HepG2 (cell line): ENCODE results near the gene DTNB. TPM values are rescaled to one million over a fixed set of nuclear protein-coding genes. Genes with fewer than 3 reads are reported as not detected.

Experiments
- AKAP8 ChIP-seq: sonication (generic); formaldehyde crosslinking; IDR thresholded peaks from 2 replicates; pipeline ENCODE4 v1.5.1; 2020; ENCODE audit warnings: mild to moderate bottlenecking, missing genetic modification reagents
- ARNTL ChIP-seq: sonication (generic); formaldehyde crosslinking; IDR thresholded peaks from 2 replicates; pipeline ENCODE4 v1.4.0; 2020; ENCODE audit warnings: mild to moderate bottlenecking, missing genetic modification reagents
- GABPB1 ChIP-seq: IDR thresholded peaks from 2 replicates; pipeline ENCODE4 v1.6.1; 2016; ENCODE audit warnings: mild to moderate bottlenecking, missing genetic modification reagents, moderate library complexity, missing compliant biosample characterization
- HIVEP1 ChIP-seq: sonication (generic); formaldehyde crosslinking; IDR thresholded peaks from 2 replicates; pipeline ENCODE4 v1.4.0; 2020; ENCODE audit warnings: mild to moderate bottlenecking, missing genetic modification reagents
- IKZF4 ChIP-seq: sonication (generic); formaldehyde crosslinking; IDR thresholded peaks from 2 replicates; pipeline ENCODE4 v1.5.1; 2020; ENCODE audit warnings: borderline replicate concordance, mild to moderate bottlenecking, low read depth, missing genetic modification reagents; ENCODE audit errors: not compliant biosample characterization
- JUNB ChIP-seq: sonication (generic); formaldehyde crosslinking; IDR thresholded peaks from 2 replicates; pipeline ENCODE4 v1.8.0; 2022; ENCODE audit warnings: missing genetic modification reagents, mild to moderate bottlenecking, borderline replicate concordance
- MXI1 ChIP-seq: IDR thresholded peaks from 3 replicates; pipeline ENCODE4 v1.6.1; 2012; ENCODE audit warnings: low read depth, low read length, inconsistent platforms, borderline replicate concordance
- SALL2 ChIP-seq: sonication (generic); formaldehyde crosslinking; IDR thresholded peaks from 2 replicates; pipeline ENCODE4 v1.8.1; 2023; ENCODE audit warnings: mild to moderate bottlenecking, missing genetic modification reagents, inconsistent platforms
- SAP130 ChIP-seq: IDR thresholded peaks from 2 replicates; pipeline ENCODE4 v1.6.1; 2016; ENCODE audit warnings: low read depth
- SIN3A ChIP-seq: IDR thresholded peaks from 2 replicates; pipeline ENCODE4 v1.6.1; 2011; ENCODE audit warnings: low read depth, mild to moderate bottlenecking, control low read depth, low read length, borderline replicate concordance
- ZFP41 ChIP-seq: sonication (generic); formaldehyde crosslinking; IDR thresholded peaks from 2 replicates; pipeline ENCODE4 v1.4.0; 2020; ENCODE audit warnings: mild to moderate bottlenecking, missing genetic modification reagents, borderline replicate concordance
- ZNF12 ChIP-seq: sonication (generic); formaldehyde crosslinking; IDR thresholded peaks from 2 replicates; pipeline ENCODE4 v1.5.0; 2020; ENCODE audit warnings: missing genetic modification reagents
- ZNF431 ChIP-seq: sonication (generic); formaldehyde crosslinking; IDR thresholded peaks from 2 replicates; pipeline ENCODE4 v1.9.0; 2022; ENCODE audit warnings: missing genetic modification reagents, low read depth, mild to moderate bottlenecking, borderline replicate concordance
- ZNF549 ChIP-seq: sonication (generic); formaldehyde crosslinking; IDR thresholded peaks from 2 replicates; pipeline ENCODE4 v1.5.0; 2020; ENCODE audit warnings: missing genetic modification reagents
- ZSCAN12 ChIP-seq: sonication (generic); formaldehyde crosslinking; IDR thresholded peaks from 2 replicates; pipeline ENCODE4 v1.9.0; 2021; ENCODE audit warnings: mild to moderate bottlenecking, missing genetic modification reagents
- polyA plus RNA-seq, 8 experiments: library from polyadenylated mRNA; depleted of rRNA in 3 of 8; stranded (reverse) in 7 of 8; unstranded in 1 of 8; fragments of >200 nt; fragmentation: Illumina TruSeq in 4 of 8; extraction: Trizol in 4 of 8; gene quantifications; 2 replicates each; pipeline versions ENCODE4 v1.2.1 to v1.2.3, GENCODE V29; 2011 to 2016; ENCODE audit warnings: low read depth in 4 of 8, missing spikeins in 1 of 8, mixed read lengths in 1 of 8; ENCODE audit not compliant: insufficient read depth in 1 of 8
- total RNA-seq, 5 experiments: library from RNA; depleted of rRNA; stranded (reverse); fragments of >200 nt; fragmentation: Illumina TruSeq; extraction: Trizol; gene quantifications; 2 replicates each; pipeline ENCODE4 v1.2.3, GENCODE V29; 2016; ENCODE audit warnings: low read depth in 1 of 5
- TF ChIP-seq, protein P1 (sequence below): IDR thresholded peaks from 2 replicates; pipeline ENCODE4 v1.4.0; 2020; ENCODE audit warnings: mild to moderate bottlenecking, missing genetic modification reagents
- TF ChIP-seq, protein P2 (sequence below): sonication (generic); formaldehyde crosslinking; IDR thresholded peaks from 2 replicates; pipeline ENCODE4 v1.5.0; 2020; ENCODE audit warnings: mild to moderate bottlenecking, missing genetic modification reagents
- TF ChIP-seq, protein P3 (sequence below): sonication (generic); formaldehyde crosslinking; IDR thresholded peaks from 2 replicates; pipeline ENCODE4 v1.8.1; 2023; ENCODE audit warnings: missing genetic modification reagents, inconsistent platforms, borderline replicate concordance
- TF ChIP-seq, protein P4 (sequence below): sonication (generic); formaldehyde crosslinking; IDR thresholded peaks from 2 replicates; pipeline ENCODE4 v1.4.0; 2020; ENCODE audit warnings: missing genetic modification reagents, borderline replicate concordance

The DTNB gene
- total and polyA plus RNA-seq, 2 of the 13 experiments (the other 11 are each of a cell fraction or from before 2014, with no cell fraction given) = 14.4 to 23.9 TPM

DNA sequence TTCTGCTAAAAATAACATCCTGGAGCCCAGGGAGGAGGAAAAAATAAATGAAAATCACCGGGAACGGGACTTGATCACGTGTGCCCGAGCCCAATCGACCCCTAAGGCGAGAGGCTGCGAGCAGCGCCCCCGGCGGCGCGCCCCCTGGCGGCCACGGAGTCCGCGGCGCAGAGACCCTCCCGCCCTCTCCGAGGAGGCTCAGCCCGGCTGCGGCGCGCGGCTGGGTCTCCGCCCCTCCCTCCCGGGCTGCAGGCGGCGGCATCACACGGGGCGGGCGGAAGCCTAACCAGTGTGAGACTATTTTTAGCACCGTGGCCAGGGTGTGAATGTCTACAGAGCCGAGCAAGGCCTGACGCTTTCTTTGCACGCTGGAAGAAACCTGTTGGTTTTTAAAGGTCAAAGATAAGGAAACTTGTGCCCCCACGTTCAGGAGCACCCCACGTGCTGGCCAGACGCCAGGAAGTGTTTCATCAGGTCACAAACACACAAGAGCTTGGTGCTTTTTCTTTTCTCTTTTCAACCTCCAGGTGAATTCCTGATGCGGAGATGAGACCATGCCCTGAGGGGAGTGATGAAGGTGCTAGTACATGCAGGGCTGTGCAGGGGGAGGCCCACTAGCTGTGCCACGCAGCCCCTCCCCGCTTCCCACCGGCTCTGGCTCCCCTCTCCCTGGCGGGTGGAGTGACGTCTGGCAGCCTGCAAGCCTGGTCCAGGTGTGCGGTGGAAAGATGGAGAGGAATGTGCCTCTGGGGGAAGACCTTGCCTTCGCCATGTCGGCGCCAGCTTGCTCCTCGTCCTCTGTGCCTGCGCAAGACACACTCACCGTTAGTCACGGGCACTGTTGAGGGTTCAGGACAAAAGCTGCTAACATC is 296.4 kb downstream of the DTNB start (continued):
- TF ChIP-seq, protein P1, sequence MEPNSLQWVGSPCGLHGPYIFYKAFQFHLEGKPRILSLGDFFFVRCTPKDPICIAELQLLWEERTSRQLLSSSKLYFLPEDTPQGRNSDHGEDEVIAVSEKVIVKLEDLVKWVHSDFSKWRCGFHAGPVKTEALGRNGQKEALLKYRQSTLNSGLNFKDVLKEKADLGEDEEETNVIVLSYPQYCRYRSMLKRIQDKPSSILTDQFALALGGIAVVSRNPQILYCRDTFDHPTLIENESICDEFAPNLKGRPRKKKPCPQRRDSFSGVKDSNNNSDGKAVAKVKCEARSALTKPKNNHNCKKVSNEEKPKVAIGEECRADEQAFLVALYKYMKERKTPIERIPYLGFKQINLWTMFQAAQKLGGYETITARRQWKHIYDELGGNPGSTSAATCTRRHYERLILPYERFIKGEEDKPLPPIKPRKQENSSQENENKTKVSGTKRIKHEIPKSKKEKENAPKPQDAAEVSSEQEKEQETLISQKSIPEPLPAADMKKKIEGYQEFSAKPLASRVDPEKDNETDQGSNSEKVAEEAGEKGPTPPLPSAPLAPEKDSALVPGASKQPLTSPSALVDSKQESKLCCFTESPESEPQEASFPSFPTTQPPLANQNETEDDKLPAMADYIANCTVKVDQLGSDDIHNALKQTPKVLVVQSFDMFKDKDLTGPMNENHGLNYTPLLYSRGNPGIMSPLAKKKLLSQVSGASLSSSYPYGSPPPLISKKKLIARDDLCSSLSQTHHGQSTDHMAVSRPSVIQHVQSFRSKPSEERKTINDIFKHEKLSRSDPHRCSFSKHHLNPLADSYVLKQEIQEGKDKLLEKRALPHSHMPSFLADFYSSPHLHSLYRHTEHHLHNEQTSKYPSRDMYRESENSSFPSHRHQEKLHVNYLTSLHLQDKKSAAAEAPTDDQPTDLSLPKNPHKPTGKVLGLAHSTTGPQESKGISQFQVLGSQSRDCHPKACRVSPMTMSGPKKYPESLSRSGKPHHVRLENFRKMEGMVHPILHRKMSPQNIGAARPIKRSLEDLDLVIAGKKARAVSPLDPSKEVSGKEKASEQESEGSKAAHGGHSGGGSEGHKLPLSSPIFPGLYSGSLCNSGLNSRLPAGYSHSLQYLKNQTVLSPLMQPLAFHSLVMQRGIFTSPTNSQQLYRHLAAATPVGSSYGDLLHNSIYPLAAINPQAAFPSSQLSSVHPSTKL (CRISPR knock-in tag) = peak; percentile 58; the same call in 1 of the 2 replicates
- TF ChIP-seq ZNF12 (CRISPR knock-in tag) = peak; percentile 15; the same call in 1 of the 2 replicates
- TF ChIP-seq, protein P2, sequence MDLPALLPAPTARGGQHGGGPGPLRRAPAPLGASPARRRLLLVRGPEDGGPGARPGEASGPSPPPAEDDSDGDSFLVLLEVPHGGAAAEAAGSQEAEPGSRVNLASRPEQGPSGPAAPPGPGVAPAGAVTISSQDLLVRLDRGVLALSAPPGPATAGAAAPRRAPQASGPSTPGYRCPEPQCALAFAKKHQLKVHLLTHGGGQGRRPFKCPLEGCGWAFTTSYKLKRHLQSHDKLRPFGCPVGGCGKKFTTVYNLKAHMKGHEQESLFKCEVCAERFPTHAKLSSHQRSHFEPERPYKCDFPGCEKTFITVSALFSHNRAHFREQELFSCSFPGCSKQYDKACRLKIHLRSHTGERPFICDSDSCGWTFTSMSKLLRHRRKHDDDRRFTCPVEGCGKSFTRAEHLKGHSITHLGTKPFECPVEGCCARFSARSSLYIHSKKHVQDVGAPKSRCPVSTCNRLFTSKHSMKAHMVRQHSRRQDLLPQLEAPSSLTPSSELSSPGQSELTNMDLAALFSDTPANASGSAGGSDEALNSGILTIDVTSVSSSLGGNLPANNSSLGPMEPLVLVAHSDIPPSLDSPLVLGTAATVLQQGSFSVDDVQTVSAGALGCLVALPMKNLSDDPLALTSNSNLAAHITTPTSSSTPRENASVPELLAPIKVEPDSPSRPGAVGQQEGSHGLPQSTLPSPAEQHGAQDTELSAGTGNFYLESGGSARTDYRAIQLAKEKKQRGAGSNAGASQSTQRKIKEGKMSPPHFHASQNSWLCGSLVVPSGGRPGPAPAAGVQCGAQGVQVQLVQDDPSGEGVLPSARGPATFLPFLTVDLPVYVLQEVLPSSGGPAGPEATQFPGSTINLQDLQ (CRISPR knock-in tag) = 0 out of 2 replicates have a peak, but pooled peaks have one; percentile 62
- TF ChIP-seq ARNTL (CRISPR knock-in tag) = peak; percentile 74; the same call in 1 of the 2 replicates
- peak; percentile 73 for TF ChIP-seq SAP130 (CRISPR knock-in tag)
- no peak for TF ChIP-seq IKZF4 (CRISPR knock-in tag)
- TF ChIP-seq ZFP41 (CRISPR knock-in tag) = 0 out of 2 replicates have a peak, but pooled peaks have one; percentile 64
- TF ChIP-seq, protein P3, sequence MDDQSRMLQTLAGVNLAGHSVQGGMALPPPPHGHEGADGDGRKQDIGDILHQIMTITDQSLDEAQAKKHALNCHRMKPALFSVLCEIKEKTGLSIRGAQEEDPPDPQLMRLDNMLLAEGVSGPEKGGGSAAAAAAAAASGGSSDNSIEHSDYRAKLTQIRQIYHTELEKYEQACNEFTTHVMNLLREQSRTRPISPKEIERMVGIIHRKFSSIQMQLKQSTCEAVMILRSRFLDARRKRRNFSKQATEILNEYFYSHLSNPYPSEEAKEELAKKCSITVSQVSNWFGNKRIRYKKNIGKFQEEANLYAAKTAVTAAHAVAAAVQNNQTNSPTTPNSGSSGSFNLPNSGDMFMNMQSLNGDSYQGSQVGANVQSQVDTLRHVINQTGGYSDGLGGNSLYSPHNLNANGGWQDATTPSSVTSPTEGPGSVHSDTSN (CRISPR knock-in tag) = no peak
- peak; percentile 27; the same call in 1 of the 3 replicates for TF ChIP-seq MXI1
- TF ChIP-seq, protein P4, sequence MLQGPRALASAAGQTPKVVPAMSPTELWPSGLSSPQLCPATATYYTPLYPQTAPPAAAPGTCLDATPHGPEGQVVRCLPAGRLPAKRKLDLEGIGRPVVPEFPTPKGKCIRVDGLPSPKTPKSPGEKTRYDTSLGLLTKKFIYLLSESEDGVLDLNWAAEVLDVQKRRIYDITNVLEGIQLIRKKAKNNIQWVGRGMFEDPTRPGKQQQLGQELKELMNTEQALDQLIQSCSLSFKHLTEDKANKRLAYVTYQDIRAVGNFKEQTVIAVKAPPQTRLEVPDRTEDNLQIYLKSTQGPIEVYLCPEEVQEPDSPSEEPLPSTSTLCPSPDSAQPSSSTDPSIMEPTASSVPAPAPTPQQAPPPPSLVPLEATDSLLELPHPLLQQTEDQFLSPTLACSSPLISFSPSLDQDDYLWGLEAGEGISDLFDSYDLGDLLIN (CRISPR knock-in tag) = no peak
- peak; percentile 52; the same call in 1 of the 2 replicates for TF ChIP-seq ZNF431 (CRISPR knock-in tag)
- no peak for TF ChIP-seq SIN3A
- peak; percentile 61 for TF ChIP-seq AKAP8 (CRISPR knock-in tag)
- TF ChIP-seq SALL2 (CRISPR knock-in tag) = 0 out of 2 replicates have a peak, but pooled peaks have one; percentile 44
- TF ChIP-seq HIVEP1 (CRISPR knock-in tag) = peak; percentile 59; the same call in 1 of the 2 replicates
- TF ChIP-seq JUNB (CRISPR knock-in tag) = no peak
- no peak for TF ChIP-seq ZSCAN12 (CRISPR knock-in tag)
- no peak for TF ChIP-seq ZNF549
- peak; percentile 76; the same call in 1 of the 2 replicates for TF ChIP-seq GABPB1 (CRISPR knock-in tag)
